ES-I3 (cell line): ENCODE data around the gene MATN1.
"Not testable (repeated sequence)": the region's sequence is repeated elsewhere in the genome, so short reads cannot be mapped to it uniquely, and the experiment has no call there.

Source experiments
- H3K36me3 ChIP-seq: 2 replicates; pipeline ENCODE4 v1.6.1; 2013; ENCODE audit warnings: mild to moderate bottlenecking, low read length, control low read depth, moderate library complexity; ENCODE audit not compliant: insufficient read depth
- H3K4me1 ChIP-seq: 2 replicates; pipeline ENCODE4 v1.6.1; 2013; ENCODE audit warnings: mild to moderate bottlenecking, control low read depth, low read length; ENCODE audit not compliant: insufficient read depth
- H3K9ac ChIP-seq: 2 replicates; pipeline ENCODE4 v1.6.1; 2013; ENCODE audit warnings: low read depth, mild to moderate bottlenecking, low read length, moderate library complexity
- H3K9me3 ChIP-seq: 2 replicates; pipeline ENCODE4 v1.6.1; 2013; ENCODE audit warnings: mild to moderate bottlenecking, low read length, moderate library complexity; ENCODE audit not compliant: control insufficient read depth, insufficient read depth

The MATN1 gene

GRCh38 chr1:30698401-30698981 is 24.9 kb downstream of the MATN1 start:
- Histone ChIP-seq H3K4me1 (peaks cover 16% of the 10 kb centered on the region), H3K9ac (no peak overlapping the region), H3K9me3 (no peaks in the 10 kb centered on the region), H3K36me3 (no peaks in the 10 kb centered on the region)

GRCh38 chr1:30697571-30698376 is 25.6 kb downstream of the MATN1 start:
- Histone ChIP-seq H3K36me3 (no peaks in the 10 kb centered on the region), H3K4me1 (peaks cover 16% of the 10 kb centered on the region), H3K9ac (no peak overlapping the region), H3K9me3 (no peaks in the 10 kb centered on the region)

GRCh38 chr1:30696831-30697230 is 26.6 kb downstream of the MATN1 start:
- Histone ChIP-seq H3K9ac (no peak overlapping the region), H3K4me1 (peaks cover 16% of the 10 kb centered on the region), H3K9me3 (no peaks in the 10 kb centered on the region), H3K36me3 (no peaks in the 10 kb centered on the region)

GRCh38 chr1:30695439-30695841 is 27.9 kb downstream of the MATN1 start:
- Histone ChIP-seq H3K9me3 (no peaks in the 10 kb centered on the region), H3K4me1 (peaks cover 19% of the 10 kb centered on the region), H3K9ac (no peak overlapping the region), H3K36me3 (no peaks in the 10 kb centered on the region)

GRCh38 chr1:30694280-30695175 is 28.9 kb downstream of the MATN1 start:
- no peak overlapping the region for H3K9ac ChIP-seq
- H3K4me1 ChIP-seq: peaks cover 28% of the 10 kb centered on the region
- H3K36me3 ChIP-seq: no peaks in the 10 kb centered on the region
- H3K9me3 ChIP-seq: no peaks in the 10 kb centered on the region

- no peaks in the 10 kb centered on the region for H3K9me3 ChIP-seq
- no peak overlapping the region for H3K9ac ChIP-seq
- H3K4me1 ChIP-seq: peaks cover 28% of the 10 kb centered on the region
- H3K36me3 ChIP-seq: no peaks in the 10 kb centered on the region
Observed at GRCh38 chr1:30693822-30694221, 29.6 kb downstream of the MATN1 start.

GRCh38 chr1:30693366-30693765 is 30.0 kb downstream of the MATN1 start:
- H3K4me1 ChIP-seq: peaks cover 28% of the 10 kb centered on the region
- H3K36me3 ChIP-seq: no peaks in the 10 kb centered on the region
- no peaks in the 10 kb centered on the region for H3K9me3 ChIP-seq
- H3K9ac ChIP-seq: no peak overlapping the region

- Histone ChIP-seq H3K4me1 (peaks cover 27% of the 10 kb centered on the region), H3K9me3 (no peaks in the 10 kb centered on the region), H3K9ac (no peak overlapping the region), H3K36me3 (no peaks in the 10 kb centered on the region)
Observed at GRCh38 chr1:30692948-30693301, 30.5 kb downstream of the MATN1 start.

GRCh38 chr1:30692201-30692947 is 31.0 kb downstream of the MATN1 start:
- H3K36me3 ChIP-seq: no peaks in the 10 kb centered on the region
- H3K4me1 ChIP-seq: peaks cover 21% of the 10 kb centered on the region
- H3K9ac ChIP-seq: no peak overlapping the region
- H3K9me3 ChIP-seq: no peaks in the 10 kb centered on the region

- Histone ChIP-seq H3K4me1 (peaks cover 17% of the 10 kb centered on the region), H3K9ac (no peak overlapping the region), H3K9me3 (no peaks in the 10 kb centered on the region), H3K36me3 (no peaks in the 10 kb centered on the region)
Observed at GRCh38 chr1:30691480-30691879, 31.9 kb downstream of the MATN1 start.

GRCh38 chr1:30689901-30690645 is 33.3 kb downstream of the MATN1 start:
- Histone ChIP-seq H3K9ac (no peak overlapping the region), H3K36me3 (no peaks in the 10 kb centered on the region), H3K9me3 (no peaks in the 10 kb centered on the region), H3K4me1 (peaks cover 17% of the 10 kb centered on the region)

GRCh38 chr1:30688920-30689794 is 34.2 kb downstream of the MATN1 start:
- no peak overlapping the region for H3K9ac ChIP-seq
- H3K4me1 ChIP-seq: peaks cover 17% of the 10 kb centered on the region
- no peaks in the 10 kb centered on the region for H3K36me3 ChIP-seq
- no peaks in the 10 kb centered on the region for H3K9me3 ChIP-seq

- H3K36me3 ChIP-seq, H3K9ac ChIP-seq: not testable (repeated sequence)
- peaks cover 12% of the 10 kb centered on the region for H3K4me1 ChIP-seq
Observed at GRCh38 chr1:30688516-30688915, 34.9 kb downstream of the MATN1 start.

More at GRCh38 chr1:30688516-30688915, 34.9 kb downstream of the MATN1 start:
- H3K9me3 ChIP-seq: not testable (repeated sequence)
